ENCODE data around the gene COL9A2. TPM values are rescaled to one million over a fixed set of nuclear protein-coding genes. Genes with fewer than 3 reads are reported as not detected.

COL9A2 gene
- polyA plus RNA-seq, 1 of the 3 experiments (the other 2 are of a cell fraction): 0.94 TPM

DNA sequence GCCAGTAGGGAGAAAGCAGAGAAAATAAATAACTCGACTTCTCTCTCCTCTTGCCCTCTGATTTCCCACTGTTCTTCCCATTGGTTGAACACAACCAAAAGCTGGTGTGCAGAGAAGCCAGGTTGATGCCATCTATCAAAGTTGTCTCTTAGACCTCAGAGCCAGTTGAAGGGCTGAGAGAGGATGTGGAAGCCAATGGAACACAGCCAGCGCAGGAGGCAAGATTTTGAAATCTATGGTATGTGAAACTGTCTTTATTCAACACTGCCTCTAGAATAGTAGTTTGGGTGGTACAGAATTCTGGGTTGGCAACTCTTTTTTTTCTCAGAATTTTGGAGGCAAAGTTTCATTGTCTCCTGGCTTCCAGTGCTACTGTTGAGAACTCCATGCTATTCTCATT, 45.1 kb upstream of the COL9A2 start (continued):
- TF ChIP-seq USF1 (IDR thresholded peaks at IDR 0.05; ENCODE audit: borderline replicate concordance, low read depth) (no peak), SIN3A (IDR thresholded peaks at IDR 0.05; ENCODE audit: borderline replicate concordance, low read depth, low read length) (no peak), FOXJ3 (CRISPR knock-in tag; IDR thresholded peaks at IDR 0.05) (no peak), CHD2 (IDR thresholded peaks at IDR 0.05; ENCODE audit: low read length, partially characterized antibody) (no peak), SMC3 (IDR thresholded peaks at IDR 0.05; ENCODE audit: low read depth, low read length) (no peak), ZBTB33 (IDR thresholded peaks at IDR 0.05; ENCODE audit: borderline replicate concordance, low read depth) (no peak)

GRCh38 chr1:40361637-40362036, 44.6 kb upstream of the COL9A2 start:
- no peak overlapping the region for H3K4me3 ChIP-seq (ENCODE audit: low read depth in 2 of 2, low read length in 1 of 2)
- H2AFZ ChIP-seq (ENCODE audit: low read depth): no peak overlapping the region
- H3K4me2 ChIP-seq: no peak overlapping the region
- no peak for DNase-seq
- TF ChIP-seq, protein P1, sequence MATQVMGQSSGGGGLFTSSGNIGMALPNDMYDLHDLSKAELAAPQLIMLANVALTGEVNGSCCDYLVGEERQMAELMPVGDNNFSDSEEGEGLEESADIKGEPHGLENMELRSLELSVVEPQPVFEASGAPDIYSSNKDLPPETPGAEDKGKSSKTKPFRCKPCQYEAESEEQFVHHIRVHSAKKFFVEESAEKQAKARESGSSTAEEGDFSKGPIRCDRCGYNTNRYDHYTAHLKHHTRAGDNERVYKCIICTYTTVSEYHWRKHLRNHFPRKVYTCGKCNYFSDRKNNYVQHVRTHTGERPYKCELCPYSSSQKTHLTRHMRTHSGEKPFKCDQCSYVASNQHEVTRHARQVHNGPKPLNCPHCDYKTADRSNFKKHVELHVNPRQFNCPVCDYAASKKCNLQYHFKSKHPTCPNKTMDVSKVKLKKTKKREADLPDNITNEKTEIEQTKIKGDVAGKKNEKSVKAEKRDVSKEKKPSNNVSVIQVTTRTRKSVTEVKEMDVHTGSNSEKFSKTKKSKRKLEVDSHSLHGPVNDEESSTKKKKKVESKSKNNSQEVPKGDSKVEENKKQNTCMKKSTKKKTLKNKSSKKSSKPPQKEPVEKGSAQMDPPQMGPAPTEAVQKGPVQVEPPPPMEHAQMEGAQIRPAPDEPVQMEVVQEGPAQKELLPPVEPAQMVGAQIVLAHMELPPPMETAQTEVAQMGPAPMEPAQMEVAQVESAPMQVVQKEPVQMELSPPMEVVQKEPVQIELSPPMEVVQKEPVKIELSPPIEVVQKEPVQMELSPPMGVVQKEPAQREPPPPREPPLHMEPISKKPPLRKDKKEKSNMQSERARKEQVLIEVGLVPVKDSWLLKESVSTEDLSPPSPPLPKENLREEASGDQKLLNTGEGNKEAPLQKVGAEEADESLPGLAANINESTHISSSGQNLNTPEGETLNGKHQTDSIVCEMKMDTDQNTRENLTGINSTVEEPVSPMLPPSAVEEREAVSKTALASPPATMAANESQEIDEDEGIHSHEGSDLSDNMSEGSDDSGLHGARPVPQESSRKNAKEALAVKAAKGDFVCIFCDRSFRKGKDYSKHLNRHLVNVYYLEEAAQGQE (IDR thresholded peaks at IDR 0.05; ENCODE audit: low read depth, low read length): no peak
- TF ChIP-seq FOXJ3 (CRISPR knock-in tag; IDR thresholded peaks at IDR 0.05) (no peak), NRF1 (IDR thresholded peaks at IDR 0.05; ENCODE audit: low read depth, low read length) (no peak), GATA2 (CRISPR knock-in tag; IDR thresholded peaks at IDR 0.05) (no peak), RCOR1 (IDR thresholded peaks at IDR 0.05; ENCODE audit: low read length) (no peak), RAD21 (IDR thresholded peaks at IDR 0.05; ENCODE audit: low read length) (no peak), CTCF (IDR thresholded peaks at IDR 0.05) (no peak)
- H3K79me2 ChIP-seq (ENCODE audit: insufficient read depth): no peaks in the 10 kb centered on the region
- ChIA-PET POLR2A (no interaction called here), CTCF (no interaction called here)
- H3F3A ChIP-seq (replicated peaks; ENCODE audit: insufficient read depth): no peaks in the 10 kb centered on the region
- WGBS (ENCODE audit: low lambda C conversion rate): 46% methylated on average over 4 of the region's 4 CpGs
- peaks cover 4 to 10% of the 10 kb centered on the region in 2 experiments; a peak in 2 of 4 replicates for H3K4me1 ChIP-seq (ENCODE audit: control insufficient read depth in 1 of 2, insufficient read depth in 2 of 2, low read depth in 1 of 2, low read length in 1 of 2)
- H3K27me3 ChIP-seq (ENCODE audit: insufficient read depth): no peaks in the 10 kb centered on the region
- no peak overlapping the region for H3K27ac ChIP-seq (ENCODE audit: low read depth in 2 of 2, low read length in 1 of 2)
- no peak overlapping the region for H3K9ac ChIP-seq
- peaks cover 19% of the 10 kb centered on the region; the same call in 1 of the 2 replicates for H3K9me3 ChIP-seq
- H3K36me3 ChIP-seq (replicated peaks in 1 of 2; ENCODE audit: control insufficient read depth in 1 of 2, insufficient read depth in 2 of 2, low read length in 1 of 2): no peaks in the 10 kb centered on the region
- no peaks in the 10 kb centered on the region for H4K20me1 ChIP-seq (ENCODE audit: insufficient read depth)
- no peaks in the 10 kb centered on the region for H3K9me2 ChIP-seq

Data from SK-N-SH (cell line).